HFF-Myc (cell line): ENCODE results near the gene ING3.

Source experiments
- DNase-seq: peaks from one replicate; pipeline ENCODE4 v3.0.0-alpha.2; 2011; ENCODE audit warnings: low read depth; ENCODE audit errors: extremely low read depth
- H3K4me3 ChIP-seq: replicated peaks from 2 replicates; pipeline ENCODE4 v1.5.1; 2011; ENCODE audit warnings: low read depth, mild to moderate bottlenecking, control low read depth, low read length
- TF ChIP-seq, protein P1 (sequence below): IDR thresholded peaks from 2 replicates; pipeline ENCODE4 v1.5.1; 2012; ENCODE audit warnings: mild to moderate bottlenecking, low read depth, low read length, control low read depth; ENCODE audit errors: missing control alignments

ING3 gene

DNA sequence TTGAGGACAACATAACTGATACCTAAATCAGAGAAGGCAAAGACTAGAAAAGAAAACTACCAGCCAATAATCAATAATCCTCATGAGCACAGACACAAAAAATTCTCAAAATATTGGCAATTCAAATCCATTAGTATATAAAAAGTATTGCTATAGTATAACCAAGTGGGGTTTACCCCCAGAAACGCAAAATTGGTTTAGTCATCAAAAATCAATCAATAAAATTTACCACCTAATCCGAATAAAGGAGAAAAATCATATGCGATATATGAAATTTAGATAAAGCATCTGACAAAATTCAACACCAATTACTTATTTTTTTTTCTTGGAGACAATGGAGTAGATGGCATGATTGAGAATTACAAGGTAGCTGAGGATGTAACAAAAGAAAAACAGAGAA, 11.2 kb upstream of the ING3 start:
- no peak overlapping the region for H3K4me3 ChIP-seq
- no peak for DNase-seq
- TF ChIP-seq, protein P1, sequence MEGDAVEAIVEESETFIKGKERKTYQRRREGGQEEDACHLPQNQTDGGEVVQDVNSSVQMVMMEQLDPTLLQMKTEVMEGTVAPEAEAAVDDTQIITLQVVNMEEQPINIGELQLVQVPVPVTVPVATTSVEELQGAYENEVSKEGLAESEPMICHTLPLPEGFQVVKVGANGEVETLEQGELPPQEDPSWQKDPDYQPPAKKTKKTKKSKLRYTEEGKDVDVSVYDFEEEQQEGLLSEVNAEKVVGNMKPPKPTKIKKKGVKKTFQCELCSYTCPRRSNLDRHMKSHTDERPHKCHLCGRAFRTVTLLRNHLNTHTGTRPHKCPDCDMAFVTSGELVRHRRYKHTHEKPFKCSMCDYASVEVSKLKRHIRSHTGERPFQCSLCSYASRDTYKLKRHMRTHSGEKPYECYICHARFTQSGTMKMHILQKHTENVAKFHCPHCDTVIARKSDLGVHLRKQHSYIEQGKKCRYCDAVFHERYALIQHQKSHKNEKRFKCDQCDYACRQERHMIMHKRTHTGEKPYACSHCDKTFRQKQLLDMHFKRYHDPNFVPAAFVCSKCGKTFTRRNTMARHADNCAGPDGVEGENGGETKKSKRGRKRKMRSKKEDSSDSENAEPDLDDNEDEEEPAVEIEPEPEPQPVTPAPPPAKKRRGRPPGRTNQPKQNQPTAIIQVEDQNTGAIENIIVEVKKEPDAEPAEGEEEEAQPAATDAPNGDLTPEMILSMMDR, result no peak

DNA sequence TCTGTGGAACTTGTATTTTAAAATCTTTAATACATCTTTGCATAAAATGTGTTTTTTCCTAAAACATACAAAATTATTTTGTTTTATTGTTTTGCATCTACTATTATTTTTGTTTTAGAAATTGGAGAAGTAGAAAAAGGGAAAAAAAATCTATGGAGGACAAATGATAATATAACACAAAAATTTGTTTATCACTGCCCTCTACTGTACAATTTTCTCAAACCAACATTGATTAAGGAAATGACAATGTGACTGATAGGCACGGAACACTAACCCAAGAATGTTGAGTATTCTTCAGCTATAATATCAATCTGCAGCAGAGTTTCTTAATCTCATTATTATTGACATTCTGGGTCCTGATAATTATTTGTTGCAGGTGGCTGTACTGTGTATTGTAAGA, 9.5 kb upstream of the ING3 start:
- no peak overlapping the region for H3K4me3 ChIP-seq
- DNase-seq, result no peak
- TF ChIP-seq, protein P1, result no peak

DNA sequence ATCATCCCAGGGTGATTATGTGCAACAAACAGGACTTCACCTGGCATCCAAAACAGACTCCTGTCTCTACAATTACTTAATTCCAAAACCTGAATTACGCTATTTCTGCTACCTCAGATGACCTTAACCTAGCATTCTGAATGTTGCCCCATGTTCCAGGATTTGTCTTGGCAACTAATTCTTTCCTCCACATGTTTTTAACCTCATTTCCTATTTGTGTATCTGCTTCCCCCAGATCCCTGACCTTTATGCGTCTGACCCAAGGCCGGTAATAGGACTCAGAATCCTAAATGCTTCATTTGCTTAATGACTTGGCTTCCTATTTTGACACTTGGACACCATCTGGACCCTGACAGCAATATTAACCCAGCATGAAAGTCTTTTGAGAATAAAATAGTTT, 8.7 kb upstream of the ING3 start:
- DNase-seq, result no peak
- H3K4me3 ChIP-seq, result no peak overlapping the region
- TF ChIP-seq, protein P1, result no peak

DNA sequence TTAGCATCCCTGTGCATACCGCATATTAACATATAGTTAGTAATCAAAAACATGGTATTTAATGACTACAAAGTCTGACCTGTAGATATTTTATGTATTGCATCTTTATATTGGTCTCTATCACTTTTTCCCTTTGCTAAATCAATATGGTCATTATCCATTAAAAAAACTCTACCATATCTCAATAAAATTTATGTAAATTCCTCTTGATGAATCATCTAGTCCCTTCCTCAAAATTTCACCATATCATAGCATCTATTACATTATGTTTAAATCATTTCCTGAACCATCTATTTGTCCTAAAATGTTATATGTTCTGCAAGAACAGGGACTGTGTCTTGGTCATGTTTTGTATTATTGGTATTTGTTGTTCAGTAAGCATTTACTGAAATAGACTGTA, 7.7 kb upstream of the ING3 start:
- DNase-seq, result no peak
- H3K4me3 ChIP-seq, result no peak overlapping the region
- TF ChIP-seq, protein P1, result no peak

DNA sequence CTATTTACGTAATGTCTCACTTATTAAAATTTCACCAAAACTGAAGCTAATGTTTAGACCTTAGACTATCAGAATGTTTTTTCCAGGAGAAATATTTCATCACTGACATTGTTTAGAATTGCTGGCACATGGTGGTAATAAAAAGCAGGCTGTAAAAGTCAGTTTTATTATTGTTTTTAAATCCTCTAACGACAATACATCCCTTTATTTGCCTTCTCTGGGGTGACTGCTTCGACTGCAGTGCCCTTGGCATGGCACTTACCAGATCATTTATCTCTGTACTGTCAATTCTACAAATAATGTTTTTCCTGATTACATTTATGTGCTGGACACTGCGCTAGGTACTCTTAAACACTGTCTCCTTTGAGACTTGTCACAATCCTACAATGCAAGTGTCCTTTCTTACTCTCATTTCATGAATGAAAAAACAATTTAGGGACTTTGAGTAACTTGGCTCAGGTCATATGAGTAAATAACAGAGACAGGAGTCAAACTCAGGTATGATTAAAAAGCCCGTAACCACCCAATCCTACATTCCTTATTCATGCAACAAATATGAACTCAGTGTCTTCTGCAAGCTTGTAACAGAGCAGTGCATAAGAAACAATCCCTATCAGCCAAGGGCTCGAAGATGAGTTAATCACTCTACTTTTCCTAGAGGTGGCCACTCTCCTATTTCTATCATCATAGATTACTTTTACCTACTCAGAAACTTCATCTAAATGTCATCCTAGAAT, 5.6 kb upstream of the ING3 start:
- TF ChIP-seq, protein P1, result no peak
- no peak for DNase-seq
- H3K4me3 ChIP-seq, result no peak overlapping the region

DNA sequence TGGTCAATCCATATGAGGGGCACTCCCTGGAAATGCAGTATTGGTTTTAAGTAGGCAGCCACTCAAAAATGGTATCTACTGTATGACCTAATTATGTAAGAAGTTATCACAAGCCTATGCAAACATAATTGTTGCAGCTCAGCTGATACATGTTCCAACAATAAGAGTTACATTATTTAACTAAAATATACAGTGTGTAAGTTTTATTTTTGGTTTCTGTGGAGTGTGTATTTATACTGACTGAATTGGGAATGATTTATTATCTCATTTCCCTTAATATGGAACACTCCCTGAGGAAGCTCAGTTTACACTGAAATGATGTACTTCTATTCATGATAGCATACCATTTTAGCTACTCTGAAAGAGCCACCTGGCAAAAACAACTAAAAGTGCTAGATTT, 2.6 kb upstream of the ING3 start:
- DNase-seq, result no peak
- TF ChIP-seq, protein P1, result no peak
- H3K4me3 ChIP-seq, result no peak overlapping the region

DNA sequence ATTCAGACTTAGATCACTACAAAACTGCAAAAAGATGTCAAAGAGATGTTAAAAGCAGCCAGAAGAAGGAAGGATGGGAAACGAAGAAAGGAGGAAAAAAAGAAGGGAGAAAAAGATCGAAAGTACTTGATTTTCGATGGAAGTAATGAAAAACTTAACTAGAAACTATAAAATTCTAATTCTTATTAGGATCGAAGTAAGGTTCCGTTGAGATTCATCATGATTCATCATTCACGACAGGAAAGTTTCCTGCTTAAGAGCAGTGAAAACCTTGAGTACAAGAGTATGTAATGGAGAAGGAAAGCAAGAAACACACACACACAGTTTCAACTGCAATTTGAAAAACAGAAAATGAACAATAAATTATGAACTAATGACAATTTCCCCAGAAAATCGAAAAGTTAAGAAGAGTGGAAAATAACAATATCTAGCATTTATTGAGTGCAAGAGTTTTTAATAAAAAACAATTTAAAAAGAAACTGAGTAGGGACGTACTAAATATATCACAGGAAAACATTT, 1.1 kb upstream of the ING3 start:
- peak overlapping the region; percentile 71 for H3K4me3 ChIP-seq
- TF ChIP-seq, protein P1, result no peak
- no peak for DNase-seq
